ENCODE measurements around the gene GRIK5.

GRIK5 gene

DNA sequence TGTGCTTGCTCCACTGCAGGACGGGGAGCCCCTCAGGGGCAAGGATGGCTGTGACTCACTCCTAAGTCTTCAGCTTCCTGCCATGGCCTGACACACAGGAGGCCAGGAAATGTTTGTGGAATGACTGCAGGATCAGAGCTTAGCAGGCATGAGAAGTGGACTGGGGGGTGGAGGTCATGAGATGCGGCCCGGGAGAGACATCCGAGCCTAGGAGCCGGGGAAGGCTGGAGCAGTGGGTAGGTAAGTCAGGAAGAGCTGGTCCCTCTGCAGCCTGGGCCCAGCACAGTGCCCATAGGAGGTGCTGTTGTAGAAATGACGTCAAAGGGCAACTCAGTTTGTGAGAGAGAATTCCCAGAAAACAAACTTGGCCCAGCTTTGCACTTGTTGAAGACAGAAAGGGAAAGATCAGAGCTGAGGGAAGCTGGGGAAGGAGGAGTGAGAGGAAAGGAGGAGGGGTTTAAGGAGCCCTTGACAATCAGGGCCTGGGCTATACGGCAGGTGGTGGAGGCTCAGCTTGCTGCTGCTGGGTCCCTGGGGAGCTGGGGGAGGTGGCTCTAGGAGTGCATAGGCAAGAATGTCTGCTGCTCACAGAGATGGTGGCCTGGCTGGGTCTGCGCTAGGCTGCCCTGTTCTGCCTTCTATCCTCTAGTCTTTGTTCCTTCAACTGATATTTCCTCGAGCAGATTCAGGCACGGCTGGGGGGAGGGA is 43.8 kb upstream of the GRIK5 start:
- Histone ChIP-seq H3K4me2 (ENCODE audit: low read depth, low read length, poor library complexity, severe bottlenecking) (no peak overlapping the region), H2AFZ (ENCODE audit: low read length) (peak overlapping the region; percentile 42; the same call in 1 of the 2 replicates), H3F3A (ENCODE audit: low read depth) (no peaks in the 10 kb centered on the region), H3K9me2 (replicated peaks; ENCODE audit: low read depth, low read length) (no peaks in the 10 kb centered on the region), H3K9me3 (ENCODE audit: insufficient read depth, low read depth, low read length) (no peaks in the 10 kb centered on the region), H3K27me3 (ENCODE audit: insufficient read depth, low read length, poor library complexity, severe bottlenecking) (no peaks in the 10 kb centered on the region), H4K20me1 (ENCODE audit: insufficient read depth, low read length, poor library complexity, severe bottlenecking) (no peaks in the 10 kb centered on the region), H3K36me3 (ENCODE audit: insufficient read depth, low read length) (no peaks in the 10 kb centered on the region), H3K79me2 (ENCODE audit: insufficient read depth, low read length) (no peaks in the 10 kb centered on the region), H3K4me1 (ENCODE audit: insufficient read depth, low read length, poor library complexity, severe bottlenecking) (peaks cover 9% of the 10 kb centered on the region), H3K9ac (ENCODE audit: low read depth, low read length, poor library complexity, severe bottlenecking) (no peak overlapping the region), H3K4me3 (ENCODE audit: low read length, poor library complexity, severe bottlenecking) (no peak overlapping the region)
- TF ChIP-seq, protein P1, sequence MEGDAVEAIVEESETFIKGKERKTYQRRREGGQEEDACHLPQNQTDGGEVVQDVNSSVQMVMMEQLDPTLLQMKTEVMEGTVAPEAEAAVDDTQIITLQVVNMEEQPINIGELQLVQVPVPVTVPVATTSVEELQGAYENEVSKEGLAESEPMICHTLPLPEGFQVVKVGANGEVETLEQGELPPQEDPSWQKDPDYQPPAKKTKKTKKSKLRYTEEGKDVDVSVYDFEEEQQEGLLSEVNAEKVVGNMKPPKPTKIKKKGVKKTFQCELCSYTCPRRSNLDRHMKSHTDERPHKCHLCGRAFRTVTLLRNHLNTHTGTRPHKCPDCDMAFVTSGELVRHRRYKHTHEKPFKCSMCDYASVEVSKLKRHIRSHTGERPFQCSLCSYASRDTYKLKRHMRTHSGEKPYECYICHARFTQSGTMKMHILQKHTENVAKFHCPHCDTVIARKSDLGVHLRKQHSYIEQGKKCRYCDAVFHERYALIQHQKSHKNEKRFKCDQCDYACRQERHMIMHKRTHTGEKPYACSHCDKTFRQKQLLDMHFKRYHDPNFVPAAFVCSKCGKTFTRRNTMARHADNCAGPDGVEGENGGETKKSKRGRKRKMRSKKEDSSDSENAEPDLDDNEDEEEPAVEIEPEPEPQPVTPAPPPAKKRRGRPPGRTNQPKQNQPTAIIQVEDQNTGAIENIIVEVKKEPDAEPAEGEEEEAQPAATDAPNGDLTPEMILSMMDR (conservative IDR thresholded peaks at IDR 0.05; ENCODE audit: low read length), result peak; percentile 48
- TF ChIP-seq EZH2phosphoT487 (IDR thresholded peaks at IDR 0.05; ENCODE audit: borderline replicate concordance), result no peak

DNA sequence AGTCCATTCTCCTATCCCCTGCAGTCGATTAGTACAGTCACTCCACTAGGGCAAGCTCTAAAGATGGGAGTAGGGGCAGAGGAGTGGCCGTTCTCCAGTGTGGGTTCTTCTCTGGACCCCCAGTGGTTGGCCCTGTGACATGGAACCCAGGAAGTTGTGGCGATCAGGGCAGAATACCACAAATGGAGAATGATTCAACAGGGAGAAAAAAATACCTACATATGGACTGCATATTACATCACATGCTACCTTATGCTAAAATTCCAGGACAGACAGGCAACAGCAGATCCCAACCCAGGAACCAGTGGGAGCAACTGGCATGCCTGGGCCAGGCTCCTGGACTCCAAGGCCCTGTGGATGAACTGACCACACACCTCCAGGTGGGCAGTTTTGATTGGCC is 41.8 kb upstream of the GRIK5 start:
- Histone ChIP-seq H3K27me3 (ENCODE audit: insufficient read depth, low read length, poor library complexity, severe bottlenecking) (no peaks in the 10 kb centered on the region), H3K79me2 (ENCODE audit: insufficient read depth, low read length) (no peaks in the 10 kb centered on the region), H3F3A (ENCODE audit: low read depth) (no peaks in the 10 kb centered on the region), H3K9ac (ENCODE audit: low read depth, low read length, poor library complexity, severe bottlenecking) (no peak overlapping the region), H3K4me2 (ENCODE audit: low read depth, low read length, poor library complexity, severe bottlenecking) (no peak overlapping the region), H3K36me3 (ENCODE audit: insufficient read depth, low read length) (no peaks in the 10 kb centered on the region), H2AFZ (ENCODE audit: low read length) (no peak overlapping the region), H3K4me1 (ENCODE audit: insufficient read depth, low read length, poor library complexity, severe bottlenecking) (peaks cover 9% of the 10 kb centered on the region), H3K9me3 (ENCODE audit: insufficient read depth, low read depth, low read length) (no peaks in the 10 kb centered on the region), H3K9me2 (replicated peaks; ENCODE audit: low read depth, low read length) (no peaks in the 10 kb centered on the region), H3K4me3 (ENCODE audit: low read length, poor library complexity, severe bottlenecking) (no peak overlapping the region), H4K20me1 (ENCODE audit: insufficient read depth, low read length, poor library complexity, severe bottlenecking) (no peaks in the 10 kb centered on the region)
- TF ChIP-seq EZH2phosphoT487 (IDR thresholded peaks at IDR 0.05; ENCODE audit: borderline replicate concordance), result no peak
- TF ChIP-seq, protein P1 (conservative IDR thresholded peaks at IDR 0.05; ENCODE audit: low read length), result no peak

DNA sequence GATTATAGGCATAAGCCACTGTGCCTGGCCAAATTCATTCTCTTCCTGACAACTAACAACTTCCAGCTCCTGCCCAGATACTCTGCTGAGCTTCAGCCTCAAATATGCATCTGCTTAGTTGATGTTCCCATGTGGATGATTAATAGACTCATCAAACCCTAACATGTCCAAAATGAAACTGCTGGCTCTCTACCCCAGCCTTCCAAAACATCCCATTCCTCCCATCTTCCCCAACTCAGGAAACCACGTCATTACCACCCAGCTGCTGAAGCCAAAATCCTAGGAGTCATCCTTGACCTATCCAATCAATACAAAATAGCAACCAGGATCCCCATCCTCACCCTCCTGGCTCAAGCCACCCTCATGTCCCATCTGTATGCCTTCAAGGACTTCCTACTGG is 41.4 kb upstream of the GRIK5 start:
- Histone ChIP-seq H3K9ac (ENCODE audit: low read depth, low read length, poor library complexity, severe bottlenecking) (no peak overlapping the region), H3K9me3 (ENCODE audit: insufficient read depth, low read depth, low read length) (no peaks in the 10 kb centered on the region), H3K27me3 (ENCODE audit: insufficient read depth, low read length, poor library complexity, severe bottlenecking) (no peaks in the 10 kb centered on the region), H3K4me2 (ENCODE audit: low read depth, low read length, poor library complexity, severe bottlenecking) (no peak overlapping the region), H3K4me3 (ENCODE audit: low read length, poor library complexity, severe bottlenecking) (no peak overlapping the region), H3K79me2 (ENCODE audit: insufficient read depth, low read length) (no peaks in the 10 kb centered on the region), H2AFZ (ENCODE audit: low read length) (no peak overlapping the region), H4K20me1 (ENCODE audit: insufficient read depth, low read length, poor library complexity, severe bottlenecking) (no peaks in the 10 kb centered on the region), H3K4me1 (ENCODE audit: insufficient read depth, low read length, poor library complexity, severe bottlenecking) (peaks cover 9% of the 10 kb centered on the region), H3F3A (ENCODE audit: low read depth) (no peaks in the 10 kb centered on the region), H3K9me2 (replicated peaks; ENCODE audit: low read depth, low read length) (no peaks in the 10 kb centered on the region), H3K36me3 (ENCODE audit: insufficient read depth, low read length) (no peaks in the 10 kb centered on the region)
- no peak for TF ChIP-seq EZH2phosphoT487 (IDR thresholded peaks at IDR 0.05; ENCODE audit: borderline replicate concordance)
- TF ChIP-seq, protein P1 (conservative IDR thresholded peaks at IDR 0.05; ENCODE audit: low read length), result no peak
